Stimulated activated CD4-positive, alpha-beta T cell treated with anti-CD3 and anti-CD28 coated beads, TNF-alpha, amount 100 ng/mL, for 4 hours (primary cell): ENCODE data around the gene UQCRFS1.
"Not testable (repeated sequence)": the region's sequence is repeated elsewhere in the genome, so short reads cannot be mapped to it uniquely, and the experiment has no call there.

ENCODE experiments used
- DNase-seq, 3 experiments: peaks; one replicate each; pipeline ENCODE4 v3.0.0-alpha.2; 2020; ENCODE audit warnings: low read depth in 3 of 3

Gene UQCRFS1

DNA sequence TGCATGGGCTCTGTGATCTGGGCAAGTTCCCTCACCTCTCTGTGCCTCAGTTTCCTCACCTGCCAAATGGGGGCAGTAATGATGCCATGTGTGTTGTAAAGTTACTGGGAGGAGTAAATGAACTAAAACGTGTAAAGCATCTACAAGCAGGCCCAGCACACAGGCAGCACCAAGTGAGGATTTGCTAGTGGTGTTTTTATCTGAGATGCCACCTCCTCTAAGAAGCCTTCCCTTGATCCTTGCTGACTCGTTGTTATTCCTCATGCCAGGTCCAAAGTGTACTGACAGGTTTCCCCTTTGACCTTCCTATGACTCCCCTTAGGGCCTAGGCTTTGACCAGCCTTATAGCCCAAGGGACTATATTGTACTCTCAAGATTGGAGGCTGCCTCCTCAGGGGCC, 1.5 kb upstream of the UQCRFS1 start:
- no peak for DNase-seq

DNA sequence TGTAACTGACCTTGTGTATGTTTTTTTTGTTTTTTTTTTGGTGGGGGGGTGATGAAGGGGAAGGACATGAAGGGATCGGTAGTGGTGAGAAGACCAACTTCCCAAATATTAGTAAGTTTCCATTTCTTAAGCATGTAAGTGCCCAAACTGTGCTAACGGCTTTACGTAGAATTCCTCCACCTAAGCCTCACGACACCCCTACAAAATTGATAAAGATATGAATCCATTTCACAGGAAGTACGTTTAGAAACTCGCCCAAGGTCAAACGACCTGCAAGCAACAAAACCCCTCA, 649 bp downstream of the UQCRFS1 start:
- DNase-seq: no peak

GRCh38 chr19:29211562-29212355, 1.2 kb downstream of the UQCRFS1 start:
- DNase-seq: no peak

GRCh38 chr19:29211041-29211440, 1.9 kb downstream of the UQCRFS1 start:
- DNase-seq: not testable (repeated sequence)

DNA sequence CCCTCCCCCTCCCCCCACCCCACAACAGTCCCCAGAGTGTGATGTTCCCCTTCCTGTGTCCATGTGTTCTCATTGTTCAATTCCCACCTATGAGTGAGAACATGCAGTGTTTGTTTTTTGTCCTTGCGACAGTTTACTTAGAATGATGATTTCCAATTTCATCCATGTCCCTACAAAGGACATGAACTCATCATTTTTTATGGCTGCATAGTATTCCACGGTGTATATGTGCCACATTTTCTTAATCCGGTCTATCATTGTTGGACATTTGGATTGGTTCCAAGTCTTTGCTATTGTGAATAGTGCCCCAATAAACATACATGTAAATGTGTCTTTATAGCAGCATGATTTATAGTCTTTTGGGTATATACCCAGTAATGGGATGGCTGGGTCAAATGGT, 2.4 kb downstream of the UQCRFS1 start:
- not testable (repeated sequence) for DNase-seq

- not testable (repeated sequence) for DNase-seq
Measured at GRCh38 chr19:29207403-29208187, 5.4 kb downstream of the UQCRFS1 start.

GRCh38 chr19:29206453-29206852, 6.5 kb downstream of the UQCRFS1 start:
- no peak for DNase-seq

DNA sequence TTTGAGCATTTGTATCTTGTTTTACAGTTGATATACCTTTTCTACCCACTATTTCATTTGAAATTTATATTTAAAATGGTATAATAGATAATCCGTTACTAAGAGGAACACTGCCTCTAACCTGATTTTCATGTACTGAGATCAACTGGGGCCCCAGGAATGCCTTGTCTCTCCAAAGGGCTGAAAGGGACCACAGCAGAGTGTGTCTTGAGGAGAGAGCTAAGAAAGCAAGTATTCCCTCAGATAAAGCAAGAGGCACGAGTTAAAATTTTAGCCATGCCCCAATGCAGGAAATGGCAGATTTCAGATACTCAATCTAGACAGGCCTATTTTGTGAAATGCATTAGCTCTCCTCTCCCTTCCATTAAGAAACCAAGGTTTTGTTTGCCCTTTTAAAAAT, 10.7 kb downstream of the UQCRFS1 start:
- no peak for DNase-seq

DNA sequence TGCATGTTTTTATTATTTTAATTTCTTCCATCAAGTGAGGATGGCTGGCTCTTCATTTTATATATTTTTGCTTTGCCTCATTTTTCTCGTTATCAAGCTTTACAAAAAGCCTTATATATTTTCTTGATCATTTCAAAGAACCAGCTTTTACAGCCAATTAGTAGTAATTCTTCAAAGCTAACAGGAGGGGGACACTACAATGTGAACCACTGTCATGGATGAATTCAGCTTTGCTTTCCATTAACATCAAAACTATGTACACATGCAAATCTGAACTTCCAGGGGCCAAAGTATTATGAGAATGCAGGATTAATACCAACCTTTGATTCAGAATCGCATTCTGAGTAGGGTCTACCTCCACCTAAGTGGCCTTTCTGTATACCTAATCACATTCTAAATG, 11.1 kb downstream of the UQCRFS1 start:
- DNase-seq: no peak

GRCh38 chr19:29194658-29195057, 18.3 kb downstream of the UQCRFS1 start:
- no peak for DNase-seq

DNA sequence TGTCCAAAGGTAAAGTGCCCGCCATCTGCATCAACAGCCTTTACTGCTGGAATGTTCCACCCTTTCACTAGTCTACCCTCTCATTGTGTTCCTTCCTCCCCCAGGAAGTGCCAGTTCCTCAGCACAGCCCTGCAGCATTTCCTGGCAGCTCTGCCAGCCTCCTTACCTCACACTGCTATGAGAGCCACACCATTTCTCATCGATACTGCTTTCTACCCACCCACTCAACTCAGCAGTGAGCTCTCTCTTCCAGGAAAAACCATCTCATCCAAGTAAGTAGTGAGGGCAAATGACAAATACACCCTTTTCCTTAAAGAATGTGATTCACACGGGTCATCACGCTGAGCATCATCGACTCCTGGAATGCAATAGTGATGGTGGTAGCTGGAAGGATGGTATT, 19.8 kb downstream of the UQCRFS1 start:
- DNase-seq: no peak

DNA sequence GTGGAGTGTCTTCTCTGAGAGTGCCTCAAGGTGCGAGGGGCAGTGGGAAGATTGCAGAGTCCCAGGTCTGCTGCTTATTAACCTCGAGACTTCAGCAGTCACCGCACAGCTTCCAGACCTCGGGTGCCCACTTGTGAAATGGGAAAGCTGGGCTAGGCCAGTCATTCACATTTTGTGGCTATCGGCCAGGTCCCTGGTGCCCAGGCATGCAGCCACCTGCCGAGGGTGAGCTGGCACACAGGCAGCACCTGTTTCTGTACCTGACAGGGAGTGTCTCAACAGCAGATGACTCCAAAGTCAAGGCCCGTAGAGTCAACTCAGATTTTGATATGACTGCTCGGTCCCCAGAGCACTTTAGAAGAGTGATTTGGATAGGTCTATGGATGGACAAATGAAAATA, 21.9 kb downstream of the UQCRFS1 start:
- DNase-seq: no peak

DNA sequence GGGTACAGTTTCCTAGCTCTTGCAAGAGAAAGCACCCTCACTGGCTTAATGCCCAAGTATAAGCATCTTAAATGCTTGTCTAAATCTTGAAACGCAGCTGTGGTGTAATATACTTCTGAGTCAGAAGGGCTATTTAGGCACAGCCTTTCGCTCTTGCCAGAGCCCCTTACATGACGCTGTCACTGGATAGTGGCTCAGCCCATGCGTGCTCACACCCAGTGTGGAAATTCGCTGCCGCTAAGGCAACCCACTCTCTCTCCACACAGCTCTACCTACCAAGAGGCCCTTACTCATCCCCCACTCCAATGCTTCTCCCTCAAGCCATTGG, 24.0 kb downstream of the UQCRFS1 start:
- DNase-seq: no peak

- no peak for DNase-seq
Measured at GRCh38 chr19:29188289-29189032, 24.5 kb downstream of the UQCRFS1 start.

DNA sequence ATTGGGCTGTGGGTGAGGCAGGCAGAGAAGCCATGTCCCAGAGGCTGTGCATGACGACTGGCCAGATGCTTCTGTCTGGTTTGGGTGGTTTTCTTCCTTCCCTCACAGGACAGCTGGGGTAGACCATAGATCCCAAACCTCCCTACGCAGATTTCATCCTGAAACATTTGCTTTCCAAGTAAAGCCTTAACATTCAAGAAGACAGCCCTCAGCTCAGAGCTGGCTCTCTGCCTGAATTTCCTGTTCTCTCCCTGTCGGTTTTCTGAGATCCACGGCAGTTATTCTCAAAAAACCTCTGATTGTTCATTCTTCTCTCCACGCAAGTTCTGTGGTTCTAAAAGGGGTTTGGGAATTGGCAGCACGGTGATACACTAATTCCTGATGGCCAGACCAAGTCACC, 25.3 kb downstream of the UQCRFS1 start:
- DNase-seq: no peak

GRCh38 chr19:29185427-29185826, 27.5 kb downstream of the UQCRFS1 start:
- no peak for DNase-seq

- DNase-seq: no peak
Measured at GRCh38 chr19:29176981-29177754, 35.8 kb downstream of the UQCRFS1 start.

GRCh38 chr19:29173896-29174295, 39.1 kb downstream of the UQCRFS1 start:
- DNase-seq: no peak

GRCh38 chr19:29172302-29172701, 40.6 kb downstream of the UQCRFS1 start:
- no peak for DNase-seq

- DNase-seq: no peak
Measured at GRCh38 chr19:29171525-29171924, 41.4 kb downstream of the UQCRFS1 start.

GRCh38 chr19:29170554-29170953, 42.4 kb downstream of the UQCRFS1 start:
- DNase-seq: no peak

- DNase-seq: no peak
Measured at GRCh38 chr19:29162694-29163093, 50.3 kb downstream of the UQCRFS1 start.
